Measurements from ENCODE around the gene PPM1H.
"Not testable (repeated sequence)": the region's sequence is repeated elsewhere in the genome, so short reads cannot be mapped to it uniquely, and the experiment has no call there.

PPM1H gene

DNA sequence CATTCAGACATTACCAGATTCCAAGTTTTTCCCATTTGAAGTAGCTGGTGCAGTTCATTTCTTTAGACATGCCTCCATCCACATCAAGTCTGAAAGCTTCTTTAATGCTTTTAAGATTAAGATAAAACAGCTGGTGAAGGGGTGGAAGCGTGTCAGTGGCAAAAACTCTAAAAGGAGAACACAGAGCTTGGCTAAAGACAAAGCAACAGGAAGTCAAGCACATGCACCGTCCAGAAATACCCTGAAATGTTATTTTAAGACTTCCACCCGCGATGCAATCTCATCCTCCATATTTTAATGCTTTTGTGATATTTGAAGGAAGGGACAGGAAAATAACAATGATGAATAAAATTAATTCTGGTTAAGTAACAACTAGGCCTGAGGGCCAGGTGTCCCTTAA lies 31.8 kb downstream of the PPM1H start:
- DNase-seq, result no peak

DNA sequence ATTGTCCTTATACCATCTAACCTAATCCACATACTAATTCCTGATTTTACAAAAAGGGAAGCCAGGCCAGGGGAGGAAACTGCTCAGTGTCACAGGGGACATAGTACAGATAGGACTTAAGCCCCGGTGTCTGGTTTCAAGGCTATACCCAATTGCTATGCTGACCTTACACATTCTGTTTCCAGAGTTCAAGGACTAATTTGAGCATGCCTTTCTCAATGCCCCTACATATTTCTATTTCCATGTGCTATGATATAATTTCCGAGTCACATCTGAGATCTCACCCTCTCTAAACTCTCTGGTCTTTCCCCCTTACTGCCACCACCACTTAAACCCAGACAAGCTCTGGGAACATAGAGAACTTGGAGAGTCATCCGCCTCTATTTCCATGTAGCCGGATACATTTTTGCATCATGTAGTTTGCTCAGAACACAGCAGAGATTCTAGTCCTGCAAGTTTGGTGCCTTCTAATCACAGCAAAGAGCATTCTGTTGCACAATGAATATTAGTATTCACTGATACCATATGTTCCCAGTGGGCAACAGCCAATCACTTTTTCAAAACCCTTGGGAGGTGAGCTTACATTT lies 34.2 kb downstream of the PPM1H start:
- no peak for DNase-seq

DNA sequence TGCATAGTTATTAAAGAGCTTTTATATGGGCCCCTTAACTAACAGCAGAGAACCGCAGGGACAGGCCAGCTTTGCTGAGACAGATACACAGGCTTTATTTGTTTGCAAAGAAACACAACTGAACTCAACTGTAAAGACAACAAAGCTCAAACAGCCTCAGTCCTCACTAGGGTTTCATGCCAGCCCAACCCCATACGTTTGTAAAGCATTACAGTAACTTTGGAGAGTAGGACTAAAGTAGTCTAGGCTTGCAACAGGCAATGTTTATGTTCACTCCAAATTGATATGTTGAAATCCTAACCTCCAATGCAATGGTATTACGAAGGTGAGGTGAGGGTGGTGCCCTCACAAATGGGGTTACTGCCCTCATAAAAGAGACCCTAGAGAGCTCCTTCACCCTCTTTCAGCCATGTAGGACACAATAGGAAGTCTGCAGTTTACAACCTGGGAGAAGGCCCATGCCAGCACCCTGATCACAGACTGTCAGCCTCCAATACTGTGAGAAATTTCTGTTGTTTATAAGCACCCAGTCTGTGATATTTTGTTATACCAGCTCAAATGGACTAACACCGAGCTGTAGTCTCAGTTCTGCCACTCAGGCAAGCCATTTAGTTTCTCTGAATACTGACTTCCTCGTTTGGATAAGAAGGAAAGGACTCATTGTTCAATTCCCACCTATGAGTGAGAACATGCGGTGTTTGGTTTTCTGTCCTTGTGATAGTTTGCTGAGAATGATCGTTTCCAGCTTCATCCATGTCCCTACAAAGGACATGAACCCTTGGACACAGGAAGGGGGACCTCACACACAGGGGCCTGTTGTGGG lies 35.2 kb downstream of the PPM1H start:
- DNase-seq, result no peak

DNA sequence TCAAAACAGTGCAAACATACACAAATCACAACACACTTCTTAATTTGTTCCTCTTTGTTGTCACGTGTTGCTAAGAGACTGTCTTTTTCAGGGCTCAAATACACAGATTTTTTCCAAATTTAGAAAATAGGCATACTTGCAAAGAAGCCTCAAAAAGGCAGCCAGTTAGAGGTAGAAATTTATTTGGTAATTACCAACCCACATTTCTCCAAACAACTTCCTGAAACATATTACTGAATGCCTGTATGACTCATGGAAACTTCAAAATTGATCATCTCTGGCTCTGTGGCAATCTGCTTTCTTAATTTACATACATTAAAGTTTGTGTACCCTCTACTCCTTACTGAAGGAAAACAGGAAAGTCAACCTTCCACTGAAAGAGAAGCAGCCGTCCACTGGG lies 36.4 kb downstream of the PPM1H start:
- no peak for DNase-seq

DNA sequence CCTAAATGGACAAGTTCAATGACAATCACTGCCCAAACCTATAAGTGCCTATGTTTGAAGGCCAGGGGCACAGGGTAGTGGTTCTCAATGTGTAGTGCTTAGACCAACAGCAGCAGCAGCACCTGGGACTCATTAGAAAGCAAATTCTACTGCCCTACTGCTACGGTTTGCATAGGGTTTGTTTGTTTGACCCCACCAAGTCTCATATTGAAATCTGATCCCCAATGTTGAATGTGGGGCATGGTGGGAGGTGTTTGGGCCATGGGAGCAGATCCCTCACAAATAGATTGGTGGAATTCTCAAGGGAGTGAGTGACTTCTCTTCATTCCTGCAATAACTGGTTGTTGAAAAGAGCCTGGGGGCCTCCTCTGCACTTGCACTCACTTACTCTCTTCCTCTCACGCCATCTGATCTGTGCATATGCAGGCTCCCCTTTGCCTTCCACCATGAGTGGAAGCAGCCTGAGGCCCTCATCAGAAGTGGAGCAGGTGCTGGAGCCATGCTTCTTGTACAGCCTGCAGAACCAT lies 39.5 kb downstream of the PPM1H start:
- no peak for DNase-seq

DNA sequence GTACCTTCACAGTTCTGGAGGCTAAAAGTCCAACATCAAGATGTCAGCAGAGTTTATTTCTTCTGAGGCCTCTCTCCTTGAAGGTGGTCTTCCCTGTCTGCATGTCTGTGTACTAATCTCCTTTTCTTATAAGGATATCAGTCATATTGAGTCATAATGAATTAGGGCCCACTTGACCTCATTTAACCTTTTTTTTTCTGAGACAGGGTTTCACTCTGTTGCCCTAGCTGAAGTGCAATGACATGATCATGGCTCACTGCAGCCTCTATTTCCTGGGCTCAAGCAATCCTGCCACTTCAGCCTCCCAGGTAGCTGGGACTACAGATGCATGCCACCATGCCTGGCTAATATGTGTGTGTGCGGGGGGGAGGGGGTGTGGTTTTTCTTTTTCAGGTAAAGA lies 41.7 kb downstream of the PPM1H start:
- DNase-seq, result no peak

DNA sequence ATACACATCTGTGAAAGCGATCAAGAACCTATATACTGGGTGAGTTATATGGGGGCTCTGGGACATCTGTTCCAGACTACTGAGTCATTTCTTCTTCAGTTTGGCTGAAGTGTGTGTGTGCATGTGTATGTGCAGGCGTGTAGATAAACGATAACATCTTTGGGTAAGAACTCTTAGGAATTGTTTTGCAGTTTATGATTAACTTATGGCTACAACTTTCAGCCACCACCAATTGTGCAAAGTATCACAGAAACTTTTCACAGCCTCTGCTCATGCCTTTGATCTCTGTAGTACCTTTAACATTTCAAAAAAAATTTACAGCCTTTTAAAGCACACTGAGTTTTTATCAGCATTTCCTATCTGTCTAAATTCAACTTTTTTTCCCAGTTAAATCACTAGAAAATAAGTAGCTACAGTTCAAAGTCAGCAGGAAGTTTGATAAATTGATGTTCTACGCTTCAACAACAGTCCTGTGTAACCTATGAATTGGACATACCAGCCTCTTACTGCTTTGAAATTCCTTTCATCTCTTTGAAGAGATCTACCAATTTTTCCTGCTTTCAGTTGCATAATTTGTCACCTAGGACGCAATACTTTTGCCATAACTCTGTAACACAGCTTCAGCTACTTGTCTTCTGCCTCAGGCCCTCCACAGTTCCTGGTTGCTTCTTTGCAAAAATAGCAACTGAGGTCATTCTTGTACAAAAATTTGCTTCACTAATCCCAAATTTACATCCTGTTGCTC lies 43.0 kb downstream of the PPM1H start:
- no peak for DNase-seq

DNA sequence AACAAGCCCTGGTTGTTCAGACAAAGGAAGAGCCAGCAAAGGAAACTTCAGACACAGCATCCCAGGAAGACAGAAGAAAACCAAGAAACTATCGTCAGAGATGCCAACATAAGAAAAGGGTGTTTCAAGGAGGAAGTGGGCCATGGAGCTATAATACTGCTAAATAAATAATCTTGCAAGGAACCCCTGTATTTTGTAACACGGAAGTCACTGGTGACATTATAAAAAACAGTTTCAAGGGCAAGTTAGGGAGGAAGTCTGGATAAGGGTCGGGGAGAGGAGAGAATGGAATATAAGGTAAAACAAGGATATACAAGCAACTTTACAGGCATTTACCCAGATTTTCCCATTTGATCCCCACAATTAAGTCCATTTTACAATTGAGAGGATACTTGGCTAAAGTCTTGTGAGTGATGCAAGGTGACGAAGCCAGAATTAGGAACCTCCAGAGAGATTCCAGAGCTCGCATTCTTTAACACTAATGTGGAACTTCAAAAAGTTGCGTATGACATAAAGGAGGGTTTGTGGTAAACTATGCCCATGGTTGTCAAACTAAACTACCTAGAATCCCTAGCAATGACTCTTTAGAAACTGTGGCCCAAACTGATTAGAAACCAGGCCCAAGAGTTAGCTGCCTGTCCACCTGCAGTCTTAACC lies 46.4 kb downstream of the PPM1H start:
- DNase-seq, result no peak

DNA sequence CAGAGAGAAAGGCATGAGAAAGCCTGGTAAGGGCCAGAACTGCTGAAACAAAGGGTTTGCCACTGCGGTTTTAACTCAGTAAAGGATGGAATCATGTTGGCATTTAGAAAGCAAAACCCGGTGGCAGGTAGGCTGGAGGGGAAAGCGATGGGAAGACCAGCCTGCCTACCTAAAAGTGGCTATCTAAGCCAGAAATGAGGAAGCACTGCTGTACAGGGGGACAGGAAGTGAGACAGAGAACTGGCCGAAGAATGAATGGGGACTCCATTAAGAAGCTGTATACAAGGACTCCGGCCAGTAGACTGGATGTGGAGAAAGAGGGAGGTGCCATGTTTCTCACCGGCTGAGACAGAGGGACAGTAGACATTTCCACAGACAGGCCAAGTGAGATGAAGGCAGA lies 48.2 kb downstream of the PPM1H start:
- no peak for DNase-seq

DNA sequence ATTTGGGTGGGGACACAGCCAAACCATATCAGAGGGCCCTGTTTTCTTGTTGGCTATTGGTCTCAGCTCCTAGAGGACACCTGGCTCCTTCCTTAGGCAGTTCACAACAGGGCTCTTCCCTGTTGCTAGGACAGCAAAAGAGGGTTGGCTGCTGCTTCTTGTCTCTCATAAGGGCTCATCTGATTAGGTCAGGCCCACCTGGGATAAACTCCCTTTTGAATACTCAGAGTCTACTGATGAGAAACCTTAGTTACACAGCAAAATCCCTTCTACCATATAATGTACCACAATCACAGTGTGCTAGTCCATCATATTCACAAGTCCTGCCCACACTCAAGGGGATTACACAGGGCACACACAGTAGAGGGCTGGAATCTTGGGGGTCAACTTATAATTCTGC lies 49.7 kb downstream of the PPM1H start:
- no peak for DNase-seq

DNA sequence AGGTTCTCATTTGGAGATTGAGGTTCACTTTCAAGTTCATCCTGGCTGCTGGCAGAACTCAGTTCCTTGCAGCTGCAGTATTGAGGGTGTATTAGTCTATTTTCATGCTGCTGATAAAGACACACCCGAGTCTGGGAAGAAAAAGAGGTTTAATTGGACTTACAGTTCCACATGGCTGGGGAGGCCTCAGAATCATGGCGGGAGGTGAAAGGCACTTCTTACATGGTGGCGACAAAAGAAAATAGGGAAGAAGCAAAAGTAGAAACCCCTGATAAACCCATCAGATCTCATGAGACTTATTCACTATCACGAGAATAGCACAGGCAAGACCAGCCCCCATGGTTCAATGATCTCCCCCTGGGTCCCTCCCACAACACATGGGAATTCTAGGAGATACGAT lies 50.1 kb downstream of the PPM1H start:
- DNase-seq, result not testable (repeated sequence)

DNA sequence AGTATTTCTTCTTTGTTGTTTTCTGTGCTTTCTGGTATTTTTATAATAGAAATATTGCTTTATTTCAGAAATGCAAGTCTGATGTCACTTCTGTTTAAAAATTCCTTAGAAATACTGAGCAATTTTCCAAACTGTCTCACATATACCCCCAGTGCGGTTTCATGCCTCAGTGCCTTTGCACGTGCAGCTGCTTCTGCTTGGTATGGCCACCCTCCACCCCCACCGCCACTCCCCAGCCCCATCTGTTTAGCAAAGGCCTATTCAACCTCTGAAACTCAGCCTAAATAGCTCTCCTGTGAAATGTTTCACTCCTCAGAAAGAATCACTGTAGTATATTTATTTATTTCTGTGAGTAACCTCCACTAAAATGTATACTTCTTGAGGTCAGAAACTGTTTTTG lies 52.3 kb downstream of the PPM1H start:
- no peak for DNase-seq

DNA sequence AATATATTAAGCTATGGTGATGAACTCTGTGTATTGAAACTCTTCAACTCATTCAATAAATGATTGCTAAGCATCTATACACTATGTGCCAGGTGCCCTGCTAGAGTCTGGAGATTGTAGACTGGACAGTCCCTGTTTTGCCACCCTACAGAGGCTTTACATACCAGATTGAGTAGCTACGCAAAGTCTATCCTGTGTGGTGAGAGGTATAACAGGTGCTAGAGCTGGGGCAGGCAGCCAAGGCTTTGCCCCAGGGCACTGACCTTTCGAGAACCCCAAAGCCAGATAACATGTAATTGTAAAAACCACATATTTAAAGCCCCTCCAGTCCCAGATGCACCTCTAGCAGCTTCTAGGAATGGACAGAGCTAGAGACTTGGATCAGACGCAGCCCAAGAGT lies 52.8 kb downstream of the PPM1H start:
- no peak for DNase-seq

DNA sequence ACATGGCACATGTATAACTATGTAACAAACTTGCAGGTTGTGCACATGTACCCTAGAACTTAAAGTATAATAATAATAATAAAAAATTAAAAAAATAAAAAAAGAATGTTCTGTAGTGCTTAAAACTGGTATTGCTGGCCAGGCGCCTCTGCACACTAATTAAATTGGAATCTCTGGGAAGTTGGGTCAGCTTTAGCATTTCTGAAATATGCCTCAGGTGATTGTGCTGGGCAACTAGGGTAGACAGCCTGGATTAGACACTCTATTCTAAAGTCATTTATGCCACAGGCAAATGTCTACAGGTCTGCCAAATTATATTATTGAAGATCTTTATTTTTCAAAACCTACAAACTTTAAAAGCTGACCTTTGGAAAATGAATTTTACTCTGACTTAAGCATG lies 55.3 kb downstream of the PPM1H start:
- no peak for DNase-seq

DNA sequence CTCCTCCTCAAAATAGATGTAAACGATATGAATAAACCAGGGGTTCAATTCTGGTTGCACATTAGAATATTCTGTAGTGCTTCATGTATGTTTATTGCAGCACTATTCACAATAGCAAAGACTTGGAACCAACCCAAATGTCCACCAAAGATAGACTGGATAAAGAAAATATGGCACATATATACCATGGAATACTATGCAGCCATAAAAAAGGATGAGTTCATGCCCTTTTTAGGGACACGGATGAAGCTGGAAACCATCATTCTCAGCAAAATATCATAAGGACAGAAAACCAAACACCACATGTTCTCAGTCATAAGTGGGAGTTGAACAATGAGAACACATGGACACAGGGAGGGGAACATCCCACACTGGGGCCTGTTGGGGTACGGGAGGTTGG lies 55.7 kb downstream of the PPM1H start:
- not testable (repeated sequence) for DNase-seq

DNA sequence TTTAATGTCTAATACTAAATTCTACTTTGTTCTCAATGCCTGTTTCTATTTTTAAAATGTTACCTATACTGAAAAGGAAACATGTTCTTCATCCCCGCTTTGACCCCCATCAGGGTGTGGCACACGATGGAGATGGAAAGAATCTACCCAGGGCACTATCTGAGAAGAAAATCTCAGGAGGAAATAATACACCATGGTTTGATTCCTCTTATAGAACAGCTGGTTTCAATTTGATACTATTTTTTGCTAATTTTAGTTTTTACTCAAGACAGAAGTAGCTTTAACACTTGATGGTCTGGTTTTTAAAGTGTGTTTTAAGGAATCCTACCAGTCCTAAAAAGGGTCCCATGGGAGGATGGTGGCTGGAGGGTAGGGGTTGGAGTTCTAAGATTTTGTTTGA lies 56.7 kb downstream of the PPM1H start:
- DNase-seq, result no peak

DNA sequence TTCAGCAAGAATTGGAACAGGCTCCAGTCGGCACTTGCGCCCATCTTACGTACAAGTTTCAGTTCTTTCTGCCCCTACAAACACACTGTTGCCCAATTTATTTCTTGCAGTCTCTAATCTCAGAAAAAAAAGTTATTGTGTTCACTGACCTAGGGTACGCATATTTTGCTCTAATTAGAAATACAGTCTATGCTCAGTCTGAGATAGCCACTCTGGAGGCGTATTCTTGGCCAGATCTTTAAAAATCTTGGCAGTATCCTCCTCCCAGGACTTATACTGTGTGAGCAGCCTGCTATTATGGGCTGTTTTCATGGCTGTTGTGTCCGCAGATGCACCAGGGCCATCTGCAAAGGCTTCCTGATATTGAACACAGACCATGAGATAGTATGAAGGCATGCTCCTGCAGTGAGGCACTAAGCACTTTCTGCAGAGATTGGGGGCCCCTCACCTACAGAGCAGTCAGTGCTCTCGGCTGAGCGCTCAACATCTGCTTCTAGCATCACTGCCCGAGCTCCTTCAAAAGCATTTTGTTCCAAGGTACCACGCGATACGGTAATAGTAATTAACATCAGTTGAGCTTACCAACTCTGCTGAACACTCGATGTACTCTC lies 57.9 kb downstream of the PPM1H start:
- no peak for DNase-seq

DNA sequence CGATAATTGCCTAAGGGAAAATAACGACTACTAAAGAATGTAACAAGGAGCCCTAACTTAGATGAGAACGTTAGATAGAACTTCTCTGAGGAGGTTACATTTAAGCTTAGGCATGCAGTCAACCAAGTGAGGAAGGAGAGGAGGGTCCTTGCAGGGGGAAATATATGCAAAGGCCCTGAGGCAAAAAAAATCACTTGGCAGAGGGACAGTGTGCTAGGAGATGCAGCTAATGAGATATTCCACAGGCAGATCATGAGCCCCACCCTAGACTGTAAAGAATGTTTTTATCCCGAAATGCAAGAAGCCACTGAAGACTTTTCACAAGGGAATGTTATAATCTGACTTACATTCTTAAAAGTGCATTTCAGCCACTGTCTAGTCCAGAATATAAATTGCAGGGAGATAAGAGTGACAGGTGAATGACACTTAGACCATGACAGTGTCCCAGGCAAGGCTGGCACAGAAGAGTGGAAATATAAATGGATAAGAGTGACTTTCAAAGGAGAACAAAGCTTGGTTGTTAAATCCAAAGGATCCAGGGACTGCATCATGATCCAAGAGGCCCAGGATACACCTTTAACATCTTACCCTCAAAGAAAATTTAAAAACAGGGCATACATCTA lies 61.0 kb downstream of the PPM1H start:
- no peak for DNase-seq

DNA sequence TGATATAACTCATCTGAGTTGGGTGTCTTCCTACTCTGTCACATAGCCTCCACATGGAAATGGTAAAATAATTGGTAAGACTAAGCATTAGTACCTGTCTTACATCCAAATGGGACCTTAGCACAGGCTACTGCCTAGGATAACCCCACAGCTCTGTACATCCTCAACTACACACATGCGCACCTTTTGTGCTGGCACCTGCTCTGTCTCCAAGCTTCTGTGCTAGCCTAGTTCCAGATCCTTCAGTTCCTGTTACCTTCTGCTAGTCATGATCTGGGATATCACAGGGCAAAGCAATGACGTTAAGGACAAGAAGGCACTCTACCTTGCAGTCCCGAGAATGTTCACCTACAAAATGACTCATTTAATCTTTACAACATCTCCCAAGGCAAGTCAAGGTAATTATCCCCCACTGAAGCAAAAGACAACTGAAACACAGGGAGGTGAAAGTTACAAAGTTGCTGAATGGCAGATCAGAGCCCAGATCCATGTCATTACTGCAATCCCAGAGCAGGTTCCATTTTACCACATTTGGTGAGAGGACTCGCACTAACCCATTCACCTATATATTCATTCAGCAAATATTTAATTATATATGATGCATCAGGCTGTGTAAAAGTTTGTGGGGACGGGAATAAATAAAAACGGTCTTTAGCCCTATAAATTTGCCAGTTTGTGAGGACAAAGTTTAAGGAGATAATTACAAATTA lies 61.7 kb downstream of the PPM1H start:
- no peak for DNase-seq

DNA sequence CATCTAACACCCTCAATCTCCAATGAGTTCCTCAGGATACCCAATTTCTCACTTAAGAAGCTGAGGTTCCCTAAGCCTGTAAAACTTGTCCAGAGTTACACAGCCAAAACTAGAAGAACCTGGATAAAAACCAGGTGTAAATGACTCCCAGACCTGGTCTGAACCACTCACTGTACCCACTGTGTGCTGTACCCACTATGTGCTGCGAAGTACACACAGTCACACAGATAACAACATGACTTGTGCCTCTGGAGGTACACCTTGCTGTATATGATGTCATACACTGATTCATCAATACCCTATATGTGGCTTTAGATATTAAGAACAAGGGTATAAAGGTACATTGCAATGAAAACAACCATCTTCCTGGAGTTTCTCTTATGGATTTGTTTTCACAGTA lies 66.1 kb downstream of the PPM1H start:
- no peak for DNase-seq

DNA sequence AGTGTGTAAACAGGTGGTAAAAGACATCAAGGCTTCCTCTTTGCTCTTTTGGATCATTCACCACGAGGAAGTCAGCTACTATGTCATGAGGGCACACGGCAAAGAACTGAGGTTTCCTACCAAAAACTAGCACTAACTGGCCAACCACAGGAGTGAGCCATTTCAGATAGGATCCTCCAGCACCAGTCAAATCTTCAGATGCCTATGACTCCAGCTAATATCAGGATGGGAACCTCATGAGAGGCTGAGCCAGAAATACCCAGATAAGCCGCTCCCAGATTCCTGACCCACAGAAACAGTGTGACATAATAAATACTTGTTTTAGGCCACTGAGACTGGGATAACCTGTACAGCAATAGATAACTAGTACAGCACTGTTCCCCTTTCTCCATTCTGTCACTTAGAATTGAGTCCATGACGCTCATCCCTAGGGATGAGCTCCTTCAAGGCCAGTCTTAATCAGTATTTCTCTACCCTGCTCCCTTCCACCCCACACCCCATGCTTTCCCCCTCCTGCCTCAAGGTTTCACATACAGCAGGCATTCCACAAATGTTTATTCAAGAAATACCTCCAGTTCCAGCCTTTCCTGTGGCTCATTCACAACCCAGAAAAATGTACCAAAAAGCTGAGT lies 68.4 kb downstream of the PPM1H start:
- no peak for DNase-seq

Data from NCI-H446 treated with DMSO at 0.1 percent for 48 hours (cell line).